ENCODE results near the gene VASP. TPM values are rescaled to one million over a fixed set of nuclear protein-coding genes. Genes with fewer than 3 reads are reported as not detected.
A peak's percentile ranks its signal among the peaks of the same experiment; 100 is the strongest.

Gene VASP
- total and polyA plus RNA-seq, 2 of the 4 experiments (the other 2 are of a cell fraction): 61.1 to 88.8 TPM

GRCh38 chr19:45514376-45515051, 7.2 kb downstream of the VASP start:
- Histone ChIP-seq H3K4me3 (ENCODE audit: insufficient read depth, low read depth, low read length) (no peak overlapping the region), H3K23ac (ENCODE audit: low read depth, low read length) (no peak overlapping the region), H2AK5ac (ENCODE audit: low read depth, low read length) (no peak overlapping the region), H3K4me1 (ENCODE audit: control insufficient read depth, insufficient read depth, low read length) (peaks cover 7% of the 10 kb centered on the region), H3K79me1 (ENCODE audit: low read depth in 1 of 2, low read length in 2 of 2) (peaks cover 5 to 72% of the 10 kb centered on the region in 2 experiments; a peak in 3 of 4 replicates), H2BK15ac (ENCODE audit: low read depth, low read length) (no peak overlapping the region), H3K9ac (ENCODE audit: low read depth, low read length) (no peak overlapping the region), H4K5ac (ENCODE audit: low read depth, low read length) (no peak overlapping the region), H4K8ac (ENCODE audit: low read depth in 2 of 2, low read length in 2 of 2) (no peak overlapping the region), H3K27me3 (ENCODE audit: control insufficient read depth, insufficient read depth, low read length) (no peaks in the 10 kb centered on the region), H2AK9ac (replicated peaks; ENCODE audit: low read depth, low read length, poor library complexity) (peak overlapping the region; percentile 45), H3K4ac (ENCODE audit: low read depth, low read length) (no peak overlapping the region), H2BK20ac (ENCODE audit: low read depth, low read length) (no peak overlapping the region), H3K9me3 (ENCODE audit: control insufficient read depth, insufficient read depth, low read length) (no peaks in the 10 kb centered on the region), H4K20me1 (ENCODE audit: insufficient read depth, low read length) (peaks cover 91% of the 10 kb centered on the region), H4K91ac (ENCODE audit: insufficient read depth, low read depth, low read length) (no peak overlapping the region), H2BK120ac (ENCODE audit: low read depth, low read length) (no peak overlapping the region), H3K27ac (ENCODE audit: insufficient read depth, low read length) (no peak overlapping the region), H3K9me1 (ENCODE audit: insufficient read depth, low read length) (peaks cover 6% of the 10 kb centered on the region; the same call in 1 of the 2 replicates), H3K36me3 (ENCODE audit: control insufficient read depth, insufficient read depth, low read length) (peaks cover 32% of the 10 kb centered on the region), H3K14ac (replicated peaks; ENCODE audit: low read depth, low read length) (no peak overlapping the region), H2BK5ac (ENCODE audit: low read depth, low read length, poor library complexity, severe bottlenecking) (no peak overlapping the region), H3K18ac (ENCODE audit: low read depth, low read length) (no peak overlapping the region), H3K4me2 (ENCODE audit: low read depth, low read length) (no peak overlapping the region), H3K56ac (ENCODE audit: extremely low read depth, insufficient read depth, low read length) (no peak overlapping the region), H2AFZ (replicated peaks; ENCODE audit: low read length, poor library complexity) (no peak overlapping the region)
- BruUV-seq (replicated peaks): no TSS peak
- dilution Hi-C loops (cut with HindIII; ENCODE audit: low sequenced_read_pairs, unreplicated experiment): no loop called here
- no peak for TF ChIP-seq RCOR1 (IDR thresholded peaks at IDR 0.05; ENCODE audit: insufficient replicate concordance, low read length)
- TF ChIP-seq MXI1 (IDR thresholded peaks at IDR 0.05; ENCODE audit: borderline replicate concordance, low read depth, low read length): no peak
- TF ChIP-seq NFE2L2 (IDR thresholded peaks at IDR 0.05; ENCODE audit: low read depth, low read length): no peak
- TF ChIP-seq SMC3 (IDR thresholded peaks at IDR 0.05; ENCODE audit: low read depth, low read length): no peak
- TF ChIP-seq RFX5 (IDR thresholded peaks at IDR 0.05; ENCODE audit: low read depth, low read length): no peak
- TF ChIP-seq CHD1 (IDR thresholded peaks at IDR 0.05; ENCODE audit: low read depth, low read length): no peak
- TF ChIP-seq, protein P1, sequence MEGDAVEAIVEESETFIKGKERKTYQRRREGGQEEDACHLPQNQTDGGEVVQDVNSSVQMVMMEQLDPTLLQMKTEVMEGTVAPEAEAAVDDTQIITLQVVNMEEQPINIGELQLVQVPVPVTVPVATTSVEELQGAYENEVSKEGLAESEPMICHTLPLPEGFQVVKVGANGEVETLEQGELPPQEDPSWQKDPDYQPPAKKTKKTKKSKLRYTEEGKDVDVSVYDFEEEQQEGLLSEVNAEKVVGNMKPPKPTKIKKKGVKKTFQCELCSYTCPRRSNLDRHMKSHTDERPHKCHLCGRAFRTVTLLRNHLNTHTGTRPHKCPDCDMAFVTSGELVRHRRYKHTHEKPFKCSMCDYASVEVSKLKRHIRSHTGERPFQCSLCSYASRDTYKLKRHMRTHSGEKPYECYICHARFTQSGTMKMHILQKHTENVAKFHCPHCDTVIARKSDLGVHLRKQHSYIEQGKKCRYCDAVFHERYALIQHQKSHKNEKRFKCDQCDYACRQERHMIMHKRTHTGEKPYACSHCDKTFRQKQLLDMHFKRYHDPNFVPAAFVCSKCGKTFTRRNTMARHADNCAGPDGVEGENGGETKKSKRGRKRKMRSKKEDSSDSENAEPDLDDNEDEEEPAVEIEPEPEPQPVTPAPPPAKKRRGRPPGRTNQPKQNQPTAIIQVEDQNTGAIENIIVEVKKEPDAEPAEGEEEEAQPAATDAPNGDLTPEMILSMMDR (conservative IDR thresholded peaks at IDR 0.05; ENCODE audit: low read depth, low read length): no peak
- TF ChIP-seq BHLHE40 (IDR thresholded peaks at IDR 0.05; ENCODE audit: low read depth, low read length): no peak
- no peak for TF ChIP-seq CEBPB (IDR thresholded peaks at IDR 0.05; ENCODE audit: low read depth, low read length)
- TF ChIP-seq MAZ (IDR thresholded peaks at IDR 0.05; ENCODE audit: borderline replicate concordance, low read depth, low read length): no peak
- TF ChIP-seq RAD21 (IDR thresholded peaks at IDR 0.05; ENCODE audit: low read length): no peak
- in situ Hi-C loops (cut with MboI; ENCODE audit: low sequenced_read_pairs): no loop called here
- ChIA-PET CTCF (no interaction called here), POLR2A (ENCODE audit: unreplicated experiment) (interaction anchor here (0.5 kb wide), 1 partner anchor 196 kb away, joined by 5 read pairs; no protein-coding TSS in a partner anchor)
- DNase-seq: no peak
- intact Hi-C loops (cut with micrococcal nuclease): no loop called here
- no peak for ATAC-seq (ENCODE audit: low read depth)
- 100% methylated on average over 2 of the region's 13 CpGs; no CpG with 5 or more reads in 1 of the 2 experiments for WGBS, 2 experiments (ENCODE audit: extremely low coverage in 2 of 2, insufficient read length in 1 of 2)

Data from IMR-90 (cell line).